ENCODE measurements around the gene TRABD.

TRABD gene

DNA sequence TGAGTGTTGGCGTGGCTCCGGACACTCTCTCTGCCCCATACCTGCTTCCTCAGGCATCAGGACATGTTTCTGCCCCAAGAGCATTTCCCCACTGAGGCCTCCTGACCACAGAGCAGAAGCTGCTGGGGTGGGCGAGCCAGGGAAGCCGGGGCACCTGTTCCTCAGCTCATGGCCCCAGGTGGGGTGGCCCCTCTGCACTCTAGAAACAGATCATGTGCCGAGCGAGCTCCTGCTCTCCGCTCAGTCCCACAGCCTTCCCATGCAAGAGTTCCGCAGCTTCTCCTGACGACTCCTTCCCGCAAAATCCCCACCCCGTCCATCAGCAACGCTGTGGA lies 37.6 kb upstream of the TRABD start:
- TF ChIP-seq CTCF (conservative IDR thresholded peaks at IDR 0.05; ENCODE audit: control insufficient read depth, insufficient read depth, low read depth, low read length), result no peak
- DNase-seq (ENCODE audit: low read depth), result no peak
- no peak overlapping the region for H3K4me3 ChIP-seq (ENCODE audit: control insufficient read depth, low read depth, low read length)

GRCh38 chr22:50148991-50149721 lies 36.6 kb upstream of the TRABD start:
- no peak overlapping the region for H3K4me3 ChIP-seq (ENCODE audit: control insufficient read depth, low read depth, low read length)
- peak; percentile 51 for TF ChIP-seq CTCF (conservative IDR thresholded peaks at IDR 0.05; ENCODE audit: control insufficient read depth, insufficient read depth, low read depth, low read length)
- peak; percentile 38 for DNase-seq (ENCODE audit: low read depth)

DNA sequence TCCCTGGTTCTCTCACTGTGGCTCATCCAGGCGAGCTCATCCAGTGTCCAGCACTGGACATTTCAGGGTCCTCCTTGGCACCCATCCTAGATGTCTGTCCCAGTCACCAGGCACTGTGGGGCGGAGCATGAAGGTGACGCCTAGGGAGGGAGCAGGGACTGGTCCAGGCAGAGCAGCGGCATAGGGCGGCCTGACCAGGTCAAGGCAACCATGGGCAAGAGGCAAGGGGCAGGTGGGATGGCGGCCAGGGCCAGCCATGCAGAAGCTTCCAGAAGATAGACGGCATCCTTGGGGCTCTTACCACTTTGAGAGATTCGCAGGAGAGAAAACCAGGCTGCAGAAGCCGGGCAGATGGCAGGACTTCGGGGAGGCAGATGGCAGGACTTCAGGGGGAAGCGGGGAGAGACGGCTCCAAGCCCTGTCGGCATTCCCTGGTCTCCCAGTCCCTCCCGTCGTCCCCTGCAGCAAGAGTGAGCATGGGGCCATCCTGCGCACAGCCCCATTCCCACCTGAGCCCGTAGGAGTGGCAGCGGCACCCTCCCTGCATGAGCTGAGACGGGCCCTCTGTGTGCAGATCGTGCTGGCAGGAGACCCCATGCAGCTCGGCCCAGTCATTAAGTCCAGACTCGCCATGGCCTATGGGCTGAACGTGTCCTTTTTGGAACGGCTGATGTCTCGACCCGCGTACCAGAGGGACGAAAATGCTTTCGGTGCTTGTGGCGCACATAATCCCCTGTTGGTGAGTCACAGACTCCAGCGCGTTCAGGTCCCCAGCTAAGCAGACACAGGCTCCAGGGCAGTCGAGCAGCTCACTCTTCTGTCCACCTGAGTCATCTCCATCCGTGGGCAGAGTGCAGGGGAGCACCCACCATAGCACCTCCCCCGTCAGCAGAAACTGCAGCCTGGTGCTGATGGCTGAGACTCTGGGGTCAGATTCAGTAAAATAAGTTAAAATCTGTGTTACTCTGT lies 35.3 kb upstream of the TRABD start:
- DNase-seq (ENCODE audit: low read depth), result no peak
- TF ChIP-seq CTCF (conservative IDR thresholded peaks at IDR 0.05; ENCODE audit: control insufficient read depth, insufficient read depth, low read depth, low read length), result no peak
- H3K4me3 ChIP-seq (ENCODE audit: control insufficient read depth, low read depth, low read length), result no peak overlapping the region

- TF ChIP-seq CTCF (conservative IDR thresholded peaks at IDR 0.05; ENCODE audit: control insufficient read depth, insufficient read depth, low read depth, low read length), result no peak
- DNase-seq (ENCODE audit: low read depth), result no peak
- no peak overlapping the region for H3K4me3 ChIP-seq (ENCODE audit: control insufficient read depth, low read depth, low read length)
Measured at GRCh38 chr22:50151571-50152537, 33.9 kb upstream of the TRABD start.

DNA sequence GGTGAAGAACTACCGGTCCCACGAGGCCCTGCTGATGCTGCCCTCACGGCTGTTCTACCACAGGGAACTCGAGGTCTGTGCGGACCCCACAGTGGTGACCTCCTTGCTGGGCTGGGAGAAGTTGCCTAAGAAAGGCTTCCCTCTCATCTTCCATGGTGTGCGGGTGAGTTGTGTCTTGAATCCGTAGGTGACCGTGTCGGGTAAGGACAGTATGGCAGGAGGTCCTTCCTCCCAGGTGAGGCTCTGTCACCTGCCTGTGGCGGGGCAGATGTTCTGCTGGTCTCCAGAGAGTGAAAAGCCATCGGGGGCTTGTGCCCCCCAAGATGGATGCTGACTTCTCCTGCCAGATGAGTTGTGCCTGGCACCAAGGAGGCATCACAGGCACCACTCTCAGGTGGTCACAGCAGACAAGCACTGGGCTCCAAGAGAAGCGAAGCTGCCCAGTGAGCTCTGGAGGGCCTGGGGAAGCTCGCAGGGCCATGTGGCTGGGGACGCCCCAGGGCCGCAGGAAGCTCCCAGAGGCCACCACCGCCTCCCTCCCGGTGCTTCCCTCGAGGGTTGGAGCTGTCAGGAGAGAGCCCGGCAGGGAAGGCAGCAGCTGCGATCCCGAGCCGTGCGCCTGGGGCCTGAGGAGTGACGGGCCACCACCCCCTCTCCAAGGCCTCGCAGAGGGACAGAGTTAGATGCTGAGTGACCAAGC lies 32.5 kb upstream of the TRABD start:
- no peak for DNase-seq (ENCODE audit: low read depth)
- H3K4me3 ChIP-seq (ENCODE audit: control insufficient read depth, low read depth, low read length), result no peak overlapping the region
- no peak for TF ChIP-seq CTCF (conservative IDR thresholded peaks at IDR 0.05; ENCODE audit: control insufficient read depth, insufficient read depth, low read depth, low read length)

DNA sequence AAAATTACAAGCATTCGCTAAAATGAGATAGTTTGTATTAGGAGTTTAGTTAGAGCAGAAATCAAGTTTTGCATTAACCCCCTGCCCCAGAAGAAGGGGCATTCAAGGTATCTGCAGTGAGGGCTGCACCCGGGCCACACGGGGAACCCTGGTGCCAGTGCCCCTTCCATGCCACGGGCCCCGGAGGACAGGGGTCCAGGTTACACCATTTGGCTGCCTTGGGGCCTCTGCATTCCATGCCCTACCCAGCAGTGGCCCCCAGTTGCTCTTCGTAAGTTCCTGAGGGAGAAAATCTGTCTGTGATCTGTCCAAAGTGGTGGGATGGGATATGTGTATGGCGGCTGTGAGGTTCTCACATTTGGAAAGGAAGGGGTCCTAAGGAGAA lies 32.0 kb upstream of the TRABD start:
- TF ChIP-seq CTCF (conservative IDR thresholded peaks at IDR 0.05; ENCODE audit: control insufficient read depth, insufficient read depth, low read depth, low read length), result no peak
- DNase-seq (ENCODE audit: low read depth), result no peak
- no peak overlapping the region for H3K4me3 ChIP-seq (ENCODE audit: control insufficient read depth, low read depth, low read length)

Data from fibroblast of mammary gland (primary cell).